ENCODE data around the gene KCNQ5.

KCNQ5 gene

DNA sequence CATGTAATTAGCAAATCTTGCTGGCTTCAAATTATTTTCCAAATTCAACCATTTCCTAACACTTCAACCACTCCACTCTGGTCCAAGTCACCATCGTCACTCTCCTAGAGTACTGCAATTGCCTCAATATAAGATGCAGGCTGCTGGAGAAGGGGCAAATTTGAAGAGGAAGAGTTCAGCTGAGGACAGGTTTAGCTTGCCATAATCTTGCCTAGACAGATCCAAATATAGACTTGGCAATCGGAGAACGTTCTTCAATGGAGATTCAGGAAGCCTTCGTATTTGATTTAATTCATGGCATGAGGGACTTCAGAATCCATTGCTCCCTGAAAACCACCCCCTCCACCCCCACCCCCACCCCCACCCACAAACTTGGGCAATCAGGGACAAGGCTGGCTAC lies 618.9 kb downstream of the KCNQ5 start:
- Histone ChIP-seq H3K4me1 (peaks cover 0 to 10% (median 0%) of the 10 kb centered on the region in 4 donors), H3K27ac (no peak overlapping the region), H3K27me3 (no peaks in the 10 kb centered on the region), H3K4me3 (no peak overlapping the region), H3K36me3 (no peaks in the 10 kb centered on the region), H3K9me3 (no peaks in the 10 kb centered on the region)
- no peak for DNase-seq
- TF ChIP-seq, protein P1, sequence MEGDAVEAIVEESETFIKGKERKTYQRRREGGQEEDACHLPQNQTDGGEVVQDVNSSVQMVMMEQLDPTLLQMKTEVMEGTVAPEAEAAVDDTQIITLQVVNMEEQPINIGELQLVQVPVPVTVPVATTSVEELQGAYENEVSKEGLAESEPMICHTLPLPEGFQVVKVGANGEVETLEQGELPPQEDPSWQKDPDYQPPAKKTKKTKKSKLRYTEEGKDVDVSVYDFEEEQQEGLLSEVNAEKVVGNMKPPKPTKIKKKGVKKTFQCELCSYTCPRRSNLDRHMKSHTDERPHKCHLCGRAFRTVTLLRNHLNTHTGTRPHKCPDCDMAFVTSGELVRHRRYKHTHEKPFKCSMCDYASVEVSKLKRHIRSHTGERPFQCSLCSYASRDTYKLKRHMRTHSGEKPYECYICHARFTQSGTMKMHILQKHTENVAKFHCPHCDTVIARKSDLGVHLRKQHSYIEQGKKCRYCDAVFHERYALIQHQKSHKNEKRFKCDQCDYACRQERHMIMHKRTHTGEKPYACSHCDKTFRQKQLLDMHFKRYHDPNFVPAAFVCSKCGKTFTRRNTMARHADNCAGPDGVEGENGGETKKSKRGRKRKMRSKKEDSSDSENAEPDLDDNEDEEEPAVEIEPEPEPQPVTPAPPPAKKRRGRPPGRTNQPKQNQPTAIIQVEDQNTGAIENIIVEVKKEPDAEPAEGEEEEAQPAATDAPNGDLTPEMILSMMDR (IDR thresholded peaks at IDR 0.05): no peak
- intact Hi-C loops (cut with DNase I; ENCODE audit: low total_unique reads): no loop called here

DNA sequence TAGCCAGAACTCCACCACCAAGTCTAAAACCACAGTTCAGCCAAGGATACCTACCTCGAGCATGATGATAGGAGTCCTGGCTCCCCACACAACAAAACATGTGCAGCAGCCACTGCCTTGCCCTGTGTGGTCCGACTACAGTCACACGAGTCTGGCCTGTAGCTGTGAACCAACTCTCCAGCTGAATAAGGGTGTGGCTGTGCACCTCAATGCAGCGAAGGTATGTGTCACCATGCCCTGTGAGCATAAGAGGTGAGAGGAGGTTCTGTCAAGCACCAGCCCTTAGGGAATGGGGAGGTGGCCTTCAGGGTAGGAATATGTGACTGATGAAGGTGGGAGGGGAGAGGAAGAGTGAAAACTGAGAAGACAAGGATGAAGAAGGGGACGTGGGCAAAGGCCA lies 620.1 kb downstream of the KCNQ5 start:
- DNase-seq: no peak
- no peaks in the 10 kb centered on the region for H3K9me3 ChIP-seq
- TF ChIP-seq, protein P1 (IDR thresholded peaks at IDR 0.05): no peak
- no peaks in the 10 kb centered on the region for H3K36me3 ChIP-seq
- no peak overlapping the region for H3K4me3 ChIP-seq
- H3K27ac ChIP-seq: no peak overlapping the region
- peaks cover 0 to 10% (median 0%) of the 10 kb centered on the region in 4 donors for H3K4me1 ChIP-seq
- intact Hi-C loops (cut with DNase I; ENCODE audit: low total_unique reads): no loop called here
- H3K27me3 ChIP-seq: no peaks in the 10 kb centered on the region
